A549 (cell line): ENCODE measurements around the gene PGGHG.

ENCODE experiments used
- CEBPB ChIP-seq, 2 experiments: fragments of >200 bp in 1 of 2; sonication (Bioruptor Twin) in 1 of 2; formaldehyde crosslinking in 1 of 2; IDR thresholded peaks; 2 replicates each; pipeline ENCODE4 v1.6.1; 2012 to 2016
- EHMT2 ChIP-seq: fragments of 200-600 bp; sonication (generic); IDR thresholded peaks from 2 replicates; pipeline ENCODE4 v1.6.1; 2016; ENCODE audit warnings: antibody characterized with exemption, low read depth, mild to moderate bottlenecking, moderate library complexity
- KDM1A ChIP-seq: fragments of 200-600 bp; sonication (generic); IDR thresholded peaks from 2 replicates; pipeline ENCODE4 v1.6.1; 2016; ENCODE audit warnings: low read depth, mild to moderate bottlenecking
- TF ChIP-seq, protein P1 (sequence below): fragments of >200 bp; sonication (Bioruptor Twin); formaldehyde crosslinking; IDR thresholded peaks from 3 replicates; pipeline ENCODE4 v1.5.1; 2016

DNA sequence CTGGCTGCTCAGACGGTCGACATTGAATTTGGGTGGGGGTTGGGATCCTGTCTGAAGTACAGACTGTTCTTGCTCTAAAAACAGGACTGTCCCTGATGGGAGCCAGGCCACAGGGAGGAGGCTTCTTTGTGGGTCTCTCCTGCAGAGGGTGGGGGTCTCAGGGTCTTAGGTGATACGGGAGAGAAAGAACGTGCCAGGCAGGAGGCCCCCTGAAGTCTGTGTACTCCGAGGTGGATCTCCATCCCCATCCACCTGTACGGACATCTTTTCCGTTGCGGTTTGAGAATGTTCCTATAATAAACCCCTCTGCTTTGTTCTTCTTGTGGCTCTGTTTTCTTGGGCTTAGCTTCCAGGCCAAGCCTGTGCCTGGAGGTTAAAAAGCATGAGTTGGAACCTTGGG is 36.3 kb upstream of the PGGHG start:
- TF ChIP-seq CEBPB (IDR thresholded peaks at IDR 0.05) (no peak), KDM1A (no peak), EHMT2 (no peak)
- TF ChIP-seq, protein P1, sequence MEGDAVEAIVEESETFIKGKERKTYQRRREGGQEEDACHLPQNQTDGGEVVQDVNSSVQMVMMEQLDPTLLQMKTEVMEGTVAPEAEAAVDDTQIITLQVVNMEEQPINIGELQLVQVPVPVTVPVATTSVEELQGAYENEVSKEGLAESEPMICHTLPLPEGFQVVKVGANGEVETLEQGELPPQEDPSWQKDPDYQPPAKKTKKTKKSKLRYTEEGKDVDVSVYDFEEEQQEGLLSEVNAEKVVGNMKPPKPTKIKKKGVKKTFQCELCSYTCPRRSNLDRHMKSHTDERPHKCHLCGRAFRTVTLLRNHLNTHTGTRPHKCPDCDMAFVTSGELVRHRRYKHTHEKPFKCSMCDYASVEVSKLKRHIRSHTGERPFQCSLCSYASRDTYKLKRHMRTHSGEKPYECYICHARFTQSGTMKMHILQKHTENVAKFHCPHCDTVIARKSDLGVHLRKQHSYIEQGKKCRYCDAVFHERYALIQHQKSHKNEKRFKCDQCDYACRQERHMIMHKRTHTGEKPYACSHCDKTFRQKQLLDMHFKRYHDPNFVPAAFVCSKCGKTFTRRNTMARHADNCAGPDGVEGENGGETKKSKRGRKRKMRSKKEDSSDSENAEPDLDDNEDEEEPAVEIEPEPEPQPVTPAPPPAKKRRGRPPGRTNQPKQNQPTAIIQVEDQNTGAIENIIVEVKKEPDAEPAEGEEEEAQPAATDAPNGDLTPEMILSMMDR: no peak
